WTC11 (cell line): Measurements from ENCODE around the gene OVOL1. TPM values are rescaled to one million over a fixed set of nuclear protein-coding genes. Genes with fewer than 3 reads are reported as not detected.
A peak's percentile ranks its signal among the peaks of the same experiment; 100 is the strongest.

Experiments used
- CREM ChIP-seq: sonication (generic); formaldehyde crosslinking; IDR thresholded peaks from 2 replicates; pipeline ENCODE4 v1.8.1; 2022; ENCODE audit warnings: mild to moderate bottlenecking, missing genetic modification reagents, moderate library complexity
- FOXK1 ChIP-seq: sonication (generic); formaldehyde crosslinking; IDR thresholded peaks from 2 replicates; pipeline ENCODE4 v1.8.0; 2022; ENCODE audit warnings: mild to moderate bottlenecking, moderate library complexity, missing genetic modification reagents
- KAT7 ChIP-seq: sonication (generic); formaldehyde crosslinking; IDR thresholded peaks from 2 replicates; pipeline ENCODE4 v1.8.1; 2023; ENCODE audit warnings: missing genetic modification reagents, mild to moderate bottlenecking, borderline replicate concordance
- MXD4 ChIP-seq: fragments of 250-450 bp; sonication (Bioruptor Pico); IDR thresholded peaks from 2 replicates; pipeline ENCODE4 v1.8.0; 2021; ENCODE audit warnings: mild to moderate bottlenecking, moderate library complexity, borderline replicate concordance
- NFATC4 ChIP-seq: fragments of 250-450 bp; sonication (Bioruptor Pico); IDR thresholded peaks from 2 replicates; pipeline ENCODE4 v1.9.0; 2021; ENCODE audit warnings: mild to moderate bottlenecking
- NFE2L1 ChIP-seq: sonication (generic); formaldehyde crosslinking; IDR thresholded peaks from 2 replicates; pipeline ENCODE4 v1.8.1; 2023; ENCODE audit warnings: missing genetic modification reagents
- TEAD1 ChIP-seq: sonication (generic); formaldehyde crosslinking; IDR thresholded peaks from 2 replicates; pipeline ENCODE4 v1.8.0; 2022; ENCODE audit warnings: mild to moderate bottlenecking, missing genetic modification reagents
- ZBTB21 ChIP-seq: sonication (generic); formaldehyde crosslinking; IDR thresholded peaks from 2 replicates; pipeline ENCODE4 v1.8.1; 2023; ENCODE audit warnings: mild to moderate bottlenecking, missing genetic modification reagents, borderline replicate concordance
- ZNF121 ChIP-seq: sonication (generic); formaldehyde crosslinking; IDR thresholded peaks from 2 replicates; pipeline ENCODE4 v1.8.0; 2023; ENCODE audit warnings: missing genetic modification reagents
- ZNF317 ChIP-seq: sonication (generic); formaldehyde crosslinking; IDR thresholded peaks from 2 replicates; pipeline ENCODE4 v1.8.1; 2023; ENCODE audit warnings: low read depth, mild to moderate bottlenecking, moderate library complexity, missing genetic modification reagents, borderline replicate concordance
- total RNA-seq: library from RNA; stranded (reverse); gene quantifications from 3 replicates; pipeline ENCODE4 v1.2.3, GENCODE V29; 2021
- TF ChIP-seq, protein P1 (sequence below): sonication (generic); formaldehyde crosslinking; IDR thresholded peaks from 2 replicates; pipeline ENCODE4 v1.8.0; 2022; ENCODE audit warnings: missing genetic modification reagents
- TF ChIP-seq, protein P2 (sequence below): sonication (generic); formaldehyde crosslinking; IDR thresholded peaks from 2 replicates; pipeline ENCODE4 v1.8.1; 2023; ENCODE audit warnings: mild to moderate bottlenecking, missing genetic modification reagents
- TF ChIP-seq, protein P3 (sequence below): sonication (generic); formaldehyde crosslinking; IDR thresholded peaks from 2 replicates; pipeline ENCODE4 v1.8.1; 2023; ENCODE audit warnings: mild to moderate bottlenecking, missing genetic modification reagents, moderate library complexity
- TF ChIP-seq, protein P4 (sequence below): fragments of 250-450 bp; sonication (Bioruptor Pico); IDR thresholded peaks from 2 replicates; pipeline ENCODE4 v2.1.2; 2022; ENCODE audit warnings: mild to moderate bottlenecking, moderate library complexity
- TF ChIP-seq, protein P5 (sequence below): sonication (generic); formaldehyde crosslinking; IDR thresholded peaks from 2 replicates; pipeline ENCODE4 v1.8.0; 2022; ENCODE audit warnings: mild to moderate bottlenecking, missing genetic modification reagents
- TF ChIP-seq, protein P6 (sequence below): sonication (generic); formaldehyde crosslinking; conservative IDR thresholded peaks from 2 replicates; pipeline ENCODE4 v1.8.1; 2023; ENCODE audit warnings: mild to moderate bottlenecking, low read depth, missing genetic modification reagents, moderate library complexity
- TF ChIP-seq, protein P7 (sequence below): sonication (generic); formaldehyde crosslinking; IDR thresholded peaks from 2 replicates; pipeline ENCODE4 v1.8.1; 2023; ENCODE audit warnings: mild to moderate bottlenecking, moderate library complexity, missing genetic modification reagents

OVOL1 gene
- total RNA-seq, 1 experiment from 2014 or later: 6.8 TPM

DNA sequence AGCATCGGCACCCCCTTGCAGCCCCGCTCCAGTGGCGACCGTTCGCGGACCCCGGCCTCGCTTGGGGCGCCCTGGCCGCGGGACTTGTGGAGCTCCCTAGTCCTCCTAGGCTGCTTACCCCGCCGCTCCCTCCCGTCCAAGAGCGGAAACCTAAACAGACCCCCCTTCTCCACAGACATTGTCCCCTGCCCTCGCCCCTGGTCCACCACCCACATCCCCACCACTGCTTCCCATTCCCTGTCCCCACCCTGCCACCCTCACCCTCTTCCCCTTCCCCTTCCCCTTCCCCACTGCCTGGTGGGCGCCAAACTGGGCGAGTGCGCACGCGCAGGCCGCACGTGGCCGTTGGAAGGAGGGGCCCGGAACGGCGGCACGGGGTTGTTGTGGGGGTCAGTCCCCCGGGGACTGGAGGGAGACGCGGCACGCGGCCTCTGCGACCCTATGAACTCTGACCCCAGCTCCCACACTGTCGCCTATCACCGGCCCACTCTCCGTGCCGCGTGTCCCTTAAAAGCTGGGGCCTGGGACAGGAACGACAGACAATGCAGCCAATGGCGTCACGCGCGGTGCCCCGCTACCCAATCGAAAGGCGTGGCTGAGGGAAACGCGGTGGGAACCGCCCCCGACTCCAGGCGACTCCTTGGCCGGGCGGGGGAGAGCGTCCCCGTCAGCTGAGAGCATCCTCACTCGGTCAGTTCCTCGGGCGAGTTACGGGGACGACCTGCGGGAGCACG, 46.6 kb downstream of the OVOL1 start, which contains the start of gene SNX32 (continued):
- TF ChIP-seq, protein P1, sequence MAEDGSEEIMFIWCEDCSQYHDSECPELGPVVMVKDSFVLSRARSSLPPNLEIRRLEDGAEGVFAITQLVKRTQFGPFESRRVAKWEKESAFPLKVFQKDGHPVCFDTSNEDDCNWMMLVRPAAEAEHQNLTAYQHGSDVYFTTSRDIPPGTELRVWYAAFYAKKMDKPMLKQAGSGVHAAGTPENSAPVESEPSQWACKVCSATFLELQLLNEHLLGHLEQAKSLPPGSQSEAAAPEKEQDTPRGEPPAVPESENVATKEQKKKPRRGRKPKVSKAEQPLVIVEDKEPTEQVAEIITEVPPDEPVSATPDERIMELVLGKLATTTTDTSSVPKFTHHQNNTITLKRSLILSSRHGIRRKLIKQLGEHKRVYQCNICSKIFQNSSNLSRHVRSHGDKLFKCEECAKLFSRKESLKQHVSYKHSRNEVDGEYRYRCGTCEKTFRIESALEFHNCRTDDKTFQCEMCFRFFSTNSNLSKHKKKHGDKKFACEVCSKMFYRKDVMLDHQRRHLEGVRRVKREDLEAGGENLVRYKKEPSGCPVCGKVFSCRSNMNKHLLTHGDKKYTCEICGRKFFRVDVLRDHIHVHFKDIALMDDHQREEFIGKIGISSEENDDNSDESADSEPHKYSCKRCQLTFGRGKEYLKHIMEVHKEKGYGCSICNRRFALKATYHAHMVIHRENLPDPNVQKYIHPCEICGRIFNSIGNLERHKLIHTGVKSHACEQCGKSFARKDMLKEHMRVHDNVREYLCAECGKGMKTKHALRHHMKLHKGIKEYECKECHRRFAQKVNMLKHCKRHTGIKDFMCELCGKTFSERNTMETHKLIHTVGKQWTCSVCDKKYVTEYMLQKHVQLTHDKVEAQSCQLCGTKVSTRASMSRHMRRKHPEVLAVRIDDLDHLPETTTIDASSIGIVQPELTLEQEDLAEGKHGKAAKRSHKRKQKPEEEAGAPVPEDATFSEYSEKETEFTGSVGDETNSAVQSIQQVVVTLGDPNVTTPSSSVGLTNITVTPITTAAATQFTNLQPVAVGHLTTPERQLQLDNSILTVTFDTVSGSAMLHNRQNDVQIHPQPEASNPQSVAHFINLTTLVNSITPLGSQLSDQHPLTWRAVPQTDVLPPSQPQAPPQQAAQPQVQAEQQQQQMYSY (CRISPR knock-in tag): no peak
- TF ChIP-seq TEAD1: no peak; the same call in 1 of the 2 replicates
- TF ChIP-seq CREM: peak; percentile 76; the same call in 1 of the 2 replicates
- TF ChIP-seq, protein P2, sequence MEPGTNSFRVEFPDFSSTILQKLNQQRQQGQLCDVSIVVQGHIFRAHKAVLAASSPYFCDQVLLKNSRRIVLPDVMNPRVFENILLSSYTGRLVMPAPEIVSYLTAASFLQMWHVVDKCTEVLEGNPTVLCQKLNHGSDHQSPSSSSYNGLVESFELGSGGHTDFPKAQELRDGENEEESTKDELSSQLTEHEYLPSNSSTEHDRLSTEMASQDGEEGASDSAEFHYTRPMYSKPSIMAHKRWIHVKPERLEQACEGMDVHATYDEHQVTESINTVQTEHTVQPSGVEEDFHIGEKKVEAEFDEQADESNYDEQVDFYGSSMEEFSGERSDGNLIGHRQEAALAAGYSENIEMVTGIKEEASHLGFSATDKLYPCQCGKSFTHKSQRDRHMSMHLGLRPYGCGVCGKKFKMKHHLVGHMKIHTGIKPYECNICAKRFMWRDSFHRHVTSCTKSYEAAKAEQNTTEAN (CRISPR knock-in tag): no peak; the same call in 1 of the 2 replicates
- TF ChIP-seq, protein P3, sequence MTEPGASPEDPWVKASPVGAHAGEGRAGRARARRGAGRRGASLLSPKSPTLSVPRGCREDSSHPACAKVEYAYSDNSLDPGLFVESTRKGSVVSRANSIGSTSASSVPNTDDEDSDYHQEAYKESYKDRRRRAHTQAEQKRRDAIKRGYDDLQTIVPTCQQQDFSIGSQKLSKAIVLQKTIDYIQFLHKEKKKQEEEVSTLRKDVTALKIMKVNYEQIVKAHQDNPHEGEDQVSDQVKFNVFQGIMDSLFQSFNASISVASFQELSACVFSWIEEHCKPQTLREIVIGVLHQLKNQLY (CRISPR knock-in tag): no peak
- TF ChIP-seq KAT7 (CRISPR knock-in tag): no peak
- peak; percentile 81; the same call in 1 of the 2 replicates for TF ChIP-seq FOXK1 (CRISPR knock-in tag)
- TF ChIP-seq, protein P4, sequence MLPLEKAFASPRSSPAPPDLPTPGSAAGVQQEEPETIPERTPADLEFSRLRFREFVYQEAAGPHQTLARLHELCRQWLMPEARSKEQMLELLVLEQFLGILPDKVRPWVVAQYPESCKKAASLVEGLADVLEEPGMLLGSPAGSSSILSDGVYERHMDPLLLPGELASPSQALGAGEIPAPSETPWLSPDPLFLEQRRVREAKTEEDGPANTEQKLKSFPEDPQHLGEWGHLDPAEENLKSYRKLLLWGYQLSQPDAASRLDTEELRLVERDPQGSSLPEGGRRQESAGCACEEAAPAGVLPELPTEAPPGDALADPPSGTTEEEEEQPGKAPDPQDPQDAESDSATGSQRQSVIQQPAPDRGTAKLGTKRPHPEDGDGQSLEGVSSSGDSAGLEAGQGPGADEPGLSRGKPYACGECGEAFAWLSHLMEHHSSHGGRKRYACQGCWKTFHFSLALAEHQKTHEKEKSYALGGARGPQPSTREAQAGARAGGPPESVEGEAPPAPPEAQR (CRISPR knock-in tag): no peak
- TF ChIP-seq, protein P5, sequence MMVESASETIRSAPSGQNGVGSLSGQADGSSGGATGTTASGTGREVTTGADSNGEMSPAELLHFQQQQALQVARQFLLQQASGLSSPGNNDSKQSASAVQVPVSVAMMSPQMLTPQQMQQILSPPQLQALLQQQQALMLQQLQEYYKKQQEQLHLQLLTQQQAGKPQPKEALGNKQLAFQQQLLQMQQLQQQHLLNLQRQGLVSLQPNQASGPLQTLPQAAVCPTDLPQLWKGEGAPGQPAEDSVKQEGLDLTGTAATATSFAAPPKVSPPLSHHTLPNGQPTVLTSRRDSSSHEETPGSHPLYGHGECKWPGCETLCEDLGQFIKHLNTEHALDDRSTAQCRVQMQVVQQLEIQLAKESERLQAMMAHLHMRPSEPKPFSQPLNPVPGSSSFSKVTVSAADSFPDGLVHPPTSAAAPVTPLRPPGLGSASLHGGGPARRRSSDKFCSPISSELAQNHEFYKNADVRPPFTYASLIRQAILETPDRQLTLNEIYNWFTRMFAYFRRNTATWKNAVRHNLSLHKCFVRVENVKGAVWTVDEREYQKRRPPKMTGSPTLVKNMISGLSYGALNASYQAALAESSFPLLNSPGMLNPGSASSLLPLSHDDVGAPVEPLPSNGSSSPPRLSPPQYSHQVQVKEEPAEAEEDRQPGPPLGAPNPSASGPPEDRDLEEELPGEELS (CRISPR knock-in tag): 0 out of 2 replicates have a peak, but pooled peaks have one; percentile 59
- no peak for TF ChIP-seq MXD4 (CRISPR knock-in tag)
- TF ChIP-seq NFE2L1: no peak; the same call in 1 of the 2 replicates
- TF ChIP-seq, protein P6, sequence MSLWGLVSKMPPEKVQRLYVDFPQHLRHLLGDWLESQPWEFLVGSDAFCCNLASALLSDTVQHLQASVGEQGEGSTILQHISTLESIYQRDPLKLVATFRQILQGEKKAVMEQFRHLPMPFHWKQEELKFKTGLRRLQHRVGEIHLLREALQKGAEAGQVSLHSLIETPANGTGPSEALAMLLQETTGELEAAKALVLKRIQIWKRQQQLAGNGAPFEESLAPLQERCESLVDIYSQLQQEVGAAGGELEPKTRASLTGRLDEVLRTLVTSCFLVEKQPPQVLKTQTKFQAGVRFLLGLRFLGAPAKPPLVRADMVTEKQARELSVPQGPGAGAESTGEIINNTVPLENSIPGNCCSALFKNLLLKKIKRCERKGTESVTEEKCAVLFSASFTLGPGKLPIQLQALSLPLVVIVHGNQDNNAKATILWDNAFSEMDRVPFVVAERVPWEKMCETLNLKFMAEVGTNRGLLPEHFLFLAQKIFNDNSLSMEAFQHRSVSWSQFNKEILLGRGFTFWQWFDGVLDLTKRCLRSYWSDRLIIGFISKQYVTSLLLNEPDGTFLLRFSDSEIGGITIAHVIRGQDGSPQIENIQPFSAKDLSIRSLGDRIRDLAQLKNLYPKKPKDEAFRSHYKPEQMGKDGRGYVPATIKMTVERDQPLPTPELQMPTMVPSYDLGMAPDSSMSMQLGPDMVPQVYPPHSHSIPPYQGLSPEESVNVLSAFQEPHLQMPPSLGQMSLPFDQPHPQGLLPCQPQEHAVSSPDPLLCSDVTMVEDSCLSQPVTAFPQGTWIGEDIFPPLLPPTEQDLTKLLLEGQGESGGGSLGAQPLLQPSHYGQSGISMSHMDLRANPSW: no peak; the same call in 1 of the 2 replicates
- no peak for TF ChIP-seq ZNF121 (CRISPR knock-in tag)
- peak; percentile 72 for TF ChIP-seq ZBTB21
- no peak for TF ChIP-seq NFATC4 (CRISPR knock-in tag)
- TF ChIP-seq ZNF317 (CRISPR knock-in tag): no peak
- TF ChIP-seq, protein P7, sequence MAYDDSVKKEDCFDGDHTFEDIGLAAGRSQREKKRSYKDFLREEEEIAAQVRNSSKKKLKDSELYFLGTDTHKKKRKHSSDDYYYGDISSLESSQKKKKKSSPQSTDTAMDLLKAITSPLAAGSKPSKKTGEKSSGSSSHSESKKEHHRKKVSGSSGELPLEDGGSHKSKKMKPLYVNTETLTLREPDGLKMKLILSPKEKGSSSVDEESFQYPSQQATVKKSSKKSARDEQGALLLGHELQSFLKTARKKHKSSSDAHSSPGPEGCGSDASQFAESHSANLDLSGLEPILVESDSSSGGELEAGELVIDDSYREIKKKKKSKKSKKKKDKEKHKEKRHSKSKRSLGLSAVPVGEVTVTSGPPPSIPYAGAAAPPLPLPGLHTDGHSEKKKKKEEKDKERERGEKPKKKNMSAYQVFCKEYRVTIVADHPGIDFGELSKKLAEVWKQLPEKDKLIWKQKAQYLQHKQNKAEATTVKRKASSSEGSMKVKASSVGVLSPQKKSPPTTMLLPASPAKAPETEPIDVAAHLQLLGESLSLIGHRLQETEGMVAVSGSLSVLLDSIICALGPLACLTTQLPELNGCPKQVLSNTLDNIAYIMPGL (CRISPR knock-in tag): no peak
